Vagina (tissue), 2 donors: ENCODE results near the gene MEX3B. TPM values are rescaled to one million over a fixed set of nuclear protein-coding genes. Genes with fewer than 3 reads are reported as not detected.
A peak's percentile ranks its signal among the peaks of the same experiment; 100 is the strongest.

Experiments used
- DNase-seq, 2 donors: peaks; one replicate each; pipeline ENCODE4 v3.0.0-alpha.2; 2017; ENCODE audit errors: extremely low spot score in 2 of 2
- H3K27ac ChIP-seq: fragments of 200-600 bp; sonication (generic); one replicate; pipeline ENCODE4 v1.5.1; 2019
- H3K27me3 ChIP-seq: fragments of 200-600 bp; sonication (generic); one replicate; pipeline ENCODE4 v1.5.1; 2019
- H3K36me3 ChIP-seq, 2 donors: fragments of 200-600 bp; sonication (generic); one replicate each; pipeline ENCODE4 v1.5.1; 2017 to 2019
- H3K4me1 ChIP-seq: fragments of 200-600 bp; sonication (generic); one replicate; pipeline ENCODE4 v1.5.1; 2019
- H3K4me3 ChIP-seq, 2 donors: fragments of 200-600 bp; sonication (generic); 1 replicate in 1 of 2; 2 replicates in 1 of 2; pipeline ENCODE4 v1.5.1; 2016 to 2019
- H3K9me3 ChIP-seq: fragments of 200-600 bp; sonication (generic); one replicate; pipeline ENCODE4 v1.5.1; 2019
- CTCF ChIP-seq, 3 experiments: fragments of 450-650 bp in 2 of 3; fragments of 200-600 bp in 1 of 3; sonication (generic) in 1 of 3; IDR thresholded peaks; one replicate each; pipeline ENCODE4 v1.5.1; 2017 to 2019; ENCODE audit warnings: antibody characterized with exemption in 3 of 3, mild to moderate bottlenecking in 2 of 3, moderate library complexity in 2 of 3
- POLR2A ChIP-seq, 2 donors: fragments of 450-650 bp; IDR thresholded peaks; one replicate each; pipeline ENCODE4 v1.6.1; 2017; ENCODE audit warnings: antibody characterized with exemption in 2 of 2, mild to moderate bottlenecking in 2 of 2, moderate library complexity in 2 of 2
- POLR2AphosphoS5 ChIP-seq, 2 donors: sonication (generic); formaldehyde crosslinking; IDR thresholded peaks; one replicate each; pipeline ENCODE4 v1.9.0; 2017; ENCODE audit warnings: antibody characterized with exemption in 2 of 2, mild to moderate bottlenecking in 2 of 2, low read depth in 1 of 2; ENCODE audit not compliant: insufficient read depth in 1 of 2
- intact Hi-C: fragments of 100-400 bp; cut with DNase I; formaldehyde crosslinking; loops from one replicate; pipeline ENCODE4 v1.15.1; 2023
- total RNA-seq: library from RNA; depleted of rRNA; stranded (reverse); fragments of >200 nt; gene quantifications from one replicate; pipeline ENCODE4 v1.2.3, GENCODE V29; 2016

MEX3B gene
- total RNA-seq, 1 donor from 2014 or later = 5.2 TPM

GRCh38 chr15:82051664-82052063 lies 5.8 kb upstream of the MEX3B start:
- H3K9me3 ChIP-seq = no peaks in the 10 kb centered on the region
- peaks cover 10% of the 10 kb centered on the region for H3K4me1 ChIP-seq
- H3K4me3 ChIP-seq = no peak overlapping the region
- H3K27me3 ChIP-seq = no peaks in the 10 kb centered on the region
- no peak overlapping the region for H3K27ac ChIP-seq
- intact Hi-C loops = no loop called here
- TF ChIP-seq POLR2A (IDR thresholded peaks at IDR 0.05) (no peak), CTCF (IDR thresholded peaks at IDR 0.05) (no peak)
- no peaks in the 10 kb centered on the region for H3K36me3 ChIP-seq
- DNase-seq = no peak

GRCh38 chr15:82048811-82049210 lies 3.0 kb upstream of the MEX3B start:
- H3K4me1 ChIP-seq = peaks cover 21% of the 10 kb centered on the region
- TF ChIP-seq POLR2AphosphoS5 (IDR thresholded peaks at IDR 0.05; ENCODE audit: insufficient read depth in 1 of 2, low read depth in 1 of 2) = no peak
- no peak for TF ChIP-seq CTCF (IDR thresholded peaks at IDR 0.05)
- no peak for TF ChIP-seq POLR2A (IDR thresholded peaks at IDR 0.05)
- no peaks in the 10 kb centered on the region for H3K9me3 ChIP-seq
- H3K36me3 ChIP-seq = no peaks in the 10 kb centered on the region
- no peak overlapping the region for H3K4me3 ChIP-seq
- no peaks in the 10 kb centered on the region for H3K27me3 ChIP-seq
- no peak for DNase-seq
- no peak overlapping the region for H3K27ac ChIP-seq
- intact Hi-C loops = no loop called here

- no peak for DNase-seq
- Histone ChIP-seq H3K4me3 (peak overlapping the region; percentile 62 to 90), H3K9me3 (no peaks in the 10 kb centered on the region), H3K36me3 (no peaks in the 10 kb centered on the region), H3K27me3 (no peaks in the 10 kb centered on the region), H3K4me1 (peaks cover 30% of the 10 kb centered on the region), H3K27ac (peak overlapping the region; percentile 72)
- intact Hi-C loops = no loop called here
- peak in 1 of 2 donors; percentile 50 for TF ChIP-seq POLR2AphosphoS5 (IDR thresholded peaks at IDR 0.05; ENCODE audit: insufficient read depth in 1 of 2, low read depth in 1 of 2)
- no peak for TF ChIP-seq POLR2A (IDR thresholded peaks at IDR 0.05)
These were observed 1.9 kb upstream of the MEX3B start for GRCh38 chr15:82047453-82048400.

- Histone ChIP-seq H3K27me3 (no peaks in the 10 kb centered on the region), H3K36me3 (no peaks in the 10 kb centered on the region), H3K27ac (peak overlapping the region; percentile 90), H3K4me1 (peaks cover 30% of the 10 kb centered on the region), H3K4me3 (peak overlapping the region; percentile 62 to 90), H3K9me3 (no peaks in the 10 kb centered on the region)
- no peak for DNase-seq
- TF ChIP-seq CTCF (IDR thresholded peaks at IDR 0.05) = peak in 2 of 3 experiments; percentile 27 to 81
- TF ChIP-seq POLR2AphosphoS5 (IDR thresholded peaks at IDR 0.05; ENCODE audit: insufficient read depth in 1 of 2, low read depth in 1 of 2) = peak in 1 of 2 donors; percentile 55
- peak in 1 of 2 donors; percentile 66 for TF ChIP-seq POLR2A (IDR thresholded peaks at IDR 0.05)
- intact Hi-C loops = no loop called here
These were observed 1.0 kb upstream of the MEX3B start for GRCh38 chr15:82046666-82047452.

GRCh38 chr15:82045179-82045891 lies 483 bp downstream of the MEX3B start:
- Histone ChIP-seq H3K4me1 (peaks cover 38% of the 10 kb centered on the region), H3K27ac (peak overlapping the region; percentile 90), H3K36me3 (no peaks in the 10 kb centered on the region), H3K9me3 (no peaks in the 10 kb centered on the region), H3K4me3 (peak overlapping the region; percentile 62 to 90), H3K27me3 (no peaks in the 10 kb centered on the region)
- no peak for DNase-seq
- intact Hi-C loops = no loop called here
- no peak for TF ChIP-seq CTCF (IDR thresholded peaks at IDR 0.05)
- no peak for TF ChIP-seq POLR2A (IDR thresholded peaks at IDR 0.05)
- TF ChIP-seq POLR2AphosphoS5 (IDR thresholded peaks at IDR 0.05; ENCODE audit: insufficient read depth in 1 of 2, low read depth in 1 of 2) = no peak
